SK-N-MC (cell line): ENCODE measurements around the gene TMEM171.

Experiments
- DNase-seq: peaks from one replicate; pipeline ENCODE4 v3.0.0-alpha.2; 2011; ENCODE audit warnings: low read depth, low spot score
- H3K27ac ChIP-seq: fragments of 200-600 bp; sonication (generic); 2 replicates; pipeline ENCODE4 v1.5.1; 2016; ENCODE audit warnings: mixed run types
- H3K36me3 ChIP-seq: fragments of 200-600 bp; sonication (generic); 2 replicates; pipeline ENCODE4 v1.6.1; 2017; ENCODE audit warnings: antibody characterized with exemption, low read length, mixed read lengths; ENCODE audit not compliant: insufficient read depth
- H3K4me3 ChIP-seq: fragments of 200-600 bp; sonication (generic); 2 replicates; pipeline ENCODE4 v1.5.1; 2016
- H3K9ac ChIP-seq: fragments of 200-600 bp; sonication (generic); 2 replicates; pipeline ENCODE4 v1.8.0; 2017; ENCODE audit warnings: mixed run types, mixed read lengths; ENCODE audit not compliant: insufficient read length
- H3K9me3 ChIP-seq: fragments of 200-600 bp; sonication (generic); 2 replicates; pipeline ENCODE4 v1.6.1; 2017; ENCODE audit warnings: low read depth, mild to moderate bottlenecking, antibody characterized with exemption, low read length, moderate library complexity, mixed read lengths
- EZH2 ChIP-seq: fragments of 200-600 bp; sonication (generic); IDR thresholded peaks from one replicate; pipeline ENCODE4 v1.6.1; 2017; ENCODE audit warnings: antibody characterized with exemption
- FOXP2 ChIP-seq: optimal IDR thresholded peaks from 2 replicates; pipeline ENCODE3; 2011; ENCODE audit warnings: mild to moderate bottlenecking, moderate library complexity; ENCODE audit not compliant: insufficient read depth; ENCODE audit errors: extremely low read length, control extremely low read depth
- POLR2AphosphoS5 ChIP-seq: IDR thresholded peaks from 2 replicates; pipeline ENCODE4 v1.6.1; 2012; ENCODE audit warnings: mild to moderate bottlenecking, low read depth, low read length, borderline replicate concordance

The TMEM171 gene

GRCh38 chr5:73100109-73100508 lies 20.3 kb upstream of the TMEM171 start:
- Histone ChIP-seq H3K9ac (no peak overlapping the region), H3K9me3 (no peaks in the 10 kb centered on the region), H3K27ac (no peak overlapping the region), H3K36me3 (no peaks in the 10 kb centered on the region), H3K4me3 (no peak overlapping the region)
- TF ChIP-seq FOXP2 (no peak), POLR2AphosphoS5 (no peak), EZH2 (no peak)
- no peak for DNase-seq

DNA sequence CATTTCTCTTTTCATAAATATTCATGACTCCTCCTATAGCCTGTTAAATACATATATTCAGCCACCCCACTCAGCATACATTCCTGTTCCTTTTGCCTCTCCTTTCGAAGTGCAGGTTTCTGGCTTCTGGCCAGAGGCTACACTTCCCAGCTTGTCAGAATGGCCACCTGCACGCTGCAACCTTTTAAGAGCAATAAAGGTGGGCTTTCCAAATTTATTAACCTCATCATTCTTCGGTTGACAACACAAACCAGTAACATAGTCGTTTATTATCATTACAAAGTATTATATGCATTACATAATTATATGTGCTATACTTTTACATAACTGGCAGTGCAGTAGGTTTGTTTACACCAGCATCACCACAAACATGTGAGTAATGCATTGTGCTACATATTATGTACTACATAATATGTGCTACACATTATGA lies 16.5 kb upstream of the TMEM171 start:
- Histone ChIP-seq H3K27ac (no peak overlapping the region), H3K9ac (no peak overlapping the region), H3K4me3 (no peak overlapping the region), H3K36me3 (no peaks in the 10 kb centered on the region), H3K9me3 (peaks cover 5% of the 10 kb centered on the region; the same call in 1 of the 2 replicates)
- TF ChIP-seq EZH2 (no peak), FOXP2 (no peak), POLR2AphosphoS5 (no peak)
- DNase-seq: no peak

DNA sequence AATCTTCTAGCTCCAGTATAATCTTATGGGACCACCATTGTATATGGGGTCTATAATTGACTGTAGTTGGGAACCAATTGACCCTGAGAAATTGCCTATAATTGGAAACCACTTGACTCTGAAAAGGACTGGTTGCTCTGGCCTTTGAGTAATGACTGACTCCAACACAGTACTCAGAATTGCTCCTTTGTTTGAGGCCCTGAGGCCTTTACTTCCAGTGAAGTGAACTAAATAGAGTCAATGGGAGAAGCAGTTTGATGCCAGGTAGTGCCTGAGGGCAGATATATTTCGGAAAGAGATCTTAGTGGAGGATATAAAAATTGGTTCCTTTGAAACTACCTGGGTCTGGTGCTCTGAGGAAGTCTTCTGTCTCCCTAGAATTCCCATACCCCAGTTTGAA lies 16.0 kb upstream of the TMEM171 start:
- no peak for DNase-seq
- H3K9ac ChIP-seq: no peak overlapping the region
- no peak overlapping the region for H3K4me3 ChIP-seq
- no peak overlapping the region for H3K27ac ChIP-seq
- peaks cover 5% of the 10 kb centered on the region; the same call in 1 of the 2 replicates for H3K9me3 ChIP-seq
- H3K36me3 ChIP-seq: no peaks in the 10 kb centered on the region
- TF ChIP-seq FOXP2 (no peak), POLR2AphosphoS5 (no peak), EZH2 (no peak)

- Histone ChIP-seq H3K27ac (no peak overlapping the region), H3K36me3 (no peaks in the 10 kb centered on the region), H3K9me3 (peaks cover 5% of the 10 kb centered on the region; the same call in 1 of the 2 replicates), H3K9ac (no peak overlapping the region), H3K4me3 (no peak overlapping the region)
- TF ChIP-seq POLR2AphosphoS5 (no peak), FOXP2 (no peak), EZH2 (no peak)
- no peak for DNase-seq
These were observed 14.0 kb upstream of the TMEM171 start for GRCh38 chr5:73106335-73106734.

DNA sequence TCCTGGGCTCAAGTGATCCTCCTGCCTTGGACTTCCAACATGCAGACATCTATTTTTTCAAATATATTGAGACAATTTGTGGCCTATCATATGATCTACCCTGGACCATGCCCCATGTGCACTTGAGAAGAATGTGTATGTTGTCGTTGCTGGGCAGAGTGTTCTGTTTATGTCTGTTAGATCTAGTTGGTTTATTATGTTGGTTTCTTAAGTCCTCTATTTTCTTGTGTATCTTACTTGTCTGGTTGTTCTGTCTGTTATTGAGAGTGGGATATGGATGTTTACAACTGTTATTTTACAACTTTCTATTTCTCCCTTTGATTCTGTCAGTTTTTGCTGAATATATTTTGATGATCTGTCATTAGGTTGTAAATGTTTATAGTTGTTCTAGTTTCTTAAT lies 10.2 kb upstream of the TMEM171 start:
- Histone ChIP-seq H3K4me3 (no peak overlapping the region), H3K9ac (no peak overlapping the region), H3K27ac (no peak overlapping the region), H3K9me3 (peaks cover 5% of the 10 kb centered on the region; the same call in 1 of the 2 replicates), H3K36me3 (no peaks in the 10 kb centered on the region)
- no peak for DNase-seq
- TF ChIP-seq EZH2 (no peak), FOXP2 (no peak), POLR2AphosphoS5 (no peak)

GRCh38 chr5:73111536-73111935 lies 8.8 kb upstream of the TMEM171 start:
- H3K27ac ChIP-seq: no peak overlapping the region
- no peak overlapping the region for H3K4me3 ChIP-seq
- no peaks in the 10 kb centered on the region for H3K36me3 ChIP-seq
- TF ChIP-seq FOXP2 (no peak), EZH2 (no peak), POLR2AphosphoS5 (no peak)
- no peak for DNase-seq
- peaks cover 5% of the 10 kb centered on the region; the same call in 1 of the 2 replicates for H3K9me3 ChIP-seq
- no peak overlapping the region for H3K9ac ChIP-seq

DNA sequence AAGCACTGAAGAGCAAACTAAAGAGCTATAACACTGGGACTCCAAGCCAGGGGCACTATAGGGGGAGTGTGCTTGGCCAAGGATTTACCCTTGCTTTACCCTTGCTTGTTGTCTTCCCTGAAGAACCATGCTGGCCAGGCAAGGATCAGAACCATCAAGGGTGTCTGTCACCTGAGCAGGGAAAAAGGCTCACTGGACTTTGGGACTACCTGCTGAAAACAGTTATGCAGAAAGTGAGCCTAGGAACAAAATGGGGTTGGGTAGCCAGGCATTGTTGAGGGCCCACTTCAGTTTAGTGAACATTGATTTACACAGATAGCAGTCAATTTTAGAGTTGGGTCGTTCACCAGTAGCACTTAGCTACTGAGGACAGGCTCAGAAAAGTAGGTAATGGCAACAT lies 8.0 kb upstream of the TMEM171 start:
- TF ChIP-seq EZH2: no peak
- TF ChIP-seq FOXP2: no peak
- no peak for TF ChIP-seq POLR2AphosphoS5
- Histone ChIP-seq H3K9me3 (peaks cover 5% of the 10 kb centered on the region; the same call in 1 of the 2 replicates), H3K9ac (no peak overlapping the region), H3K36me3 (no peaks in the 10 kb centered on the region), H3K4me3 (no peak overlapping the region), H3K27ac (no peak overlapping the region)
- no peak for DNase-seq

DNA sequence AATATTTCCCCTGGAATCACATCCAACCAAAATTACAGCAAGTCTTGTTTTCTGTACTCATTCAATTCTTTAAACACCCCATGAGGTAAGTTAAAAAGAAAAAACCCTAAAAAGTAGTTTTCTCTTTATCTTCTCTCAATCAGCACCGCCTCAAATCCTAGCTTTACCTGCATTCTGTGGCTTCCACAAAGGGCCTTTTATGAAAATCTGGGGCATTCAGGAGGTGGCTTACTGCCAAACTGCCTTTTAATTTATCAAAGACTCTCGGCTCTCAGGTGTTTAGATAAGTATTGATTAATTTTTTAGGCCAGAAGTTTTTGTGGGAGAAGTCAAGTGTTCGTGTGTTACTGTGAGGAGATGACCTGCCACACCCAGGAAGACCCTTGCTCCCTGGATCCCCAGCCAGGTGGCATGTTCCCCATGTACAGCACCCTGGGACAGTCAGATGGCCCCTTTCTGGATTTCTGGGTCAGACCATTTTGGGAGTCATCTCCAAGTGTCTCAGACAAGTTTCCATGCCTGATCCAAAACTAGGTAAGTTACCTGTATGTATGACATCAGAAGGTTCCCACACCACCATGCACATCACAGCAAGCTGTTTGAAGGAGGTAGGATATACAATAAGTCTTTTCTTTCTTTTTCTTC lies 6.2 kb upstream of the TMEM171 start:
- H3K9me3 ChIP-seq: no peaks in the 10 kb centered on the region; the same call in 1 of the 2 replicates
- TF ChIP-seq EZH2 (no peak), POLR2AphosphoS5 (no peak), FOXP2 (no peak)
- no peak overlapping the region for H3K9ac ChIP-seq
- no peak overlapping the region for H3K4me3 ChIP-seq
- H3K27ac ChIP-seq: no peak overlapping the region
- H3K36me3 ChIP-seq: no peaks in the 10 kb centered on the region
- no peak for DNase-seq

GRCh38 chr5:73115399-73116051 lies 4.8 kb upstream of the TMEM171 start:
- TF ChIP-seq EZH2: no peak
- no peak for TF ChIP-seq FOXP2
- TF ChIP-seq POLR2AphosphoS5: no peak
- H3K36me3 ChIP-seq: no peaks in the 10 kb centered on the region
- DNase-seq: no peak
- H3K27ac ChIP-seq: no peak overlapping the region
- H3K4me3 ChIP-seq: no peak overlapping the region
- no peak overlapping the region for H3K9ac ChIP-seq
- no peaks in the 10 kb centered on the region for H3K9me3 ChIP-seq
